Endothelial cell of umbilical vein (primary cell): ENCODE measurements around the gene MAPKAP1. TPM values are rescaled to one million over a fixed set of nuclear protein-coding genes. Genes with fewer than 3 reads are reported as not detected.

Experiments
- BruUV-seq: library from RNA; stranded (reverse); fragments of 400-500 nt; replicated peaks from 2 replicates; lab custom pipeline; 2021; lab: Mats Ljungman, UMichigan
- CTCF ChIA-PET: fragments of 300-600, 350-600 bp; sonication (Branson Sonifier 250); formaldehyde crosslinking; loops from one replicate; lab custom pipeline; 2021; ENCODE audit warnings: antibody characterized with exemption, inconsistent platforms; lab: Charles Lee
- POLR2A ChIA-PET: fragments of 300-600, 350-600 bp; sonication (Branson Sonifier 250); formaldehyde crosslinking; loops from one replicate; lab custom pipeline; 2021; ENCODE audit warnings: antibody characterized with exemption, inconsistent platforms; lab: Charles Lee
- DNase-seq: peaks from one replicate; pipeline ENCODE4 v3.0.0-alpha.2; 2011; ENCODE audit warnings: low read depth, low spot score
- FAIRE-seq: peaks from 2 replicates; lab custom pipeline; 2011; peaks lifted over from hg19 to GRCh38; lab: Jason Lieb, UNC
- H2AFZ ChIP-seq: 2 replicates; pipeline ENCODE4 v1.6.0; 2012; ENCODE audit warnings: low read depth, low read length, control low read depth, inconsistent platforms
- H3K27ac ChIP-seq: 2 replicates; pipeline ENCODE4 v1.5.1; 2011; ENCODE audit warnings: low read depth, mild to moderate bottlenecking, control low read depth, low read length, moderate library complexity; ENCODE audit not compliant: insufficient read depth
- H3K27me3 ChIP-seq, 2 experiments: 2 replicates each; pipeline versions ENCODE4 v1.6.0 to v1.6.1; 2011; ENCODE audit warnings: low read length in 2 of 2, mixed read lengths in 1 of 2; ENCODE audit not compliant: control insufficient read depth in 2 of 2, insufficient read depth in 2 of 2
- H3K36me3 ChIP-seq, 2 experiments: 2 replicates in 1 of 2; 3 replicates in 1 of 2; pipeline ENCODE4 v1.5.1; 2011; ENCODE audit warnings: low read length in 2 of 2, mild to moderate bottlenecking in 1 of 2, moderate library complexity in 1 of 2; ENCODE audit not compliant: control insufficient read depth in 2 of 2, insufficient read depth in 2 of 2; ENCODE audit errors: extremely low read depth in 1 of 2
- H3K4me1 ChIP-seq: 3 replicates; pipeline ENCODE4 v1.5.1; 2011; ENCODE audit warnings: mild to moderate bottlenecking, low read length; ENCODE audit not compliant: control insufficient read depth, insufficient read depth; ENCODE audit errors: extremely low read depth
- H3K4me2 ChIP-seq: 2 replicates; pipeline ENCODE4 v1.6.1; 2011; ENCODE audit warnings: low read length, control low read depth, mixed read lengths; ENCODE audit not compliant: insufficient read depth
- H3K4me3 ChIP-seq, 3 experiments: fragments of 200-600 bp in 1 of 3; sonication (generic), shearing (Covaris generic) in 1 of 3; replicated peaks in 1 of 3; 2 replicates each; pipeline ENCODE4 v1.5.1; 2011 to 2016; ENCODE audit warnings: control low read depth in 3 of 3, low read length in 3 of 3, mild to moderate bottlenecking in 2 of 3, inconsistent platforms in 1 of 3, low read depth in 1 of 3, moderate library complexity in 1 of 3; ENCODE audit not compliant: insufficient read depth in 1 of 3
- H3K79me2 ChIP-seq: 2 replicates; pipeline ENCODE4 v1.6.0; 2012; ENCODE audit warnings: low read length, inconsistent platforms; ENCODE audit not compliant: control insufficient read depth, insufficient read depth
- H3K9ac ChIP-seq: replicated peaks from 2 replicates; pipeline ENCODE3; 2011; ENCODE audit warnings: low read length, control low read depth; ENCODE audit not compliant: insufficient read depth; ENCODE audit errors: extremely low read depth
- H3K9me1 ChIP-seq: replicated peaks from 3 replicates; pipeline ENCODE4 v1.6.0; 2011; ENCODE audit warnings: mild to moderate bottlenecking, low read length; ENCODE audit not compliant: control insufficient read depth, insufficient read depth; ENCODE audit errors: extremely low read depth
- H3K9me3 ChIP-seq: replicated peaks from 2 replicates; pipeline ENCODE4 v1.5.1; 2012; ENCODE audit warnings: low read length, inconsistent platforms; ENCODE audit not compliant: control insufficient read depth, insufficient read depth
- H4K20me1 ChIP-seq: replicated peaks from 2 replicates; pipeline ENCODE3; 2011; ENCODE audit warnings: mild to moderate bottlenecking, low read length; ENCODE audit not compliant: control insufficient read depth, insufficient read depth; ENCODE audit errors: extremely low read depth
- MAX ChIP-seq: IDR thresholded peaks from 2 replicates; pipeline ENCODE4 v1.6.1; 2011; ENCODE audit not compliant: insufficient read depth, insufficient read length
- POLR2A ChIP-seq: IDR thresholded peaks from 2 replicates; pipeline ENCODE4 v1.6.1; 2012; ENCODE audit warnings: low read depth, mild to moderate bottlenecking, control low read depth, low read length
- POLR2AphosphoS5 ChIP-seq: IDR thresholded peaks from 2 replicates; pipeline ENCODE4 v1.6.1; 2012; ENCODE audit warnings: low read depth, mild to moderate bottlenecking, control low read depth, low read length, moderate library complexity; ENCODE audit not compliant: insufficient read depth
- dilution Hi-C: fragments of 300-500 bp; cut with MboI; formaldehyde crosslinking; loops from one replicate; pipeline ENCODE4 v1.15.0; 2019; ENCODE audit warnings: low sequenced_read_pairs; ENCODE audit not compliant: extremely low pct_ligation_motif_present
- intact Hi-C: fragments of 100-400 bp; cut with micrococcal nuclease; formaldehyde crosslinking; loops from one replicate; pipeline ENCODE4 v1.10.0; 2022
- polyA plus RNA-seq, 4 experiments: library from polyadenylated mRNA; depleted of rRNA in 3 of 4; stranded (reverse) in 3 of 4; unstranded in 1 of 4; fragments of >200 nt; gene quantifications; 2 replicates each; pipeline versions ENCODE4 v1.2.1 to v1.2.3, GENCODE V29; 2011 to 2012; ENCODE audit warnings: missing spikeins in 1 of 4
- total RNA-seq: library from RNA; stranded (reverse); gene quantifications from 2 replicates; pipeline ENCODE4 v1.2.3, GENCODE V29; 2021
- TF ChIP-seq, protein P1 (sequence below), 2 donors: IDR thresholded peaks; 1 replicate in 1 of 2; 2 replicates in 1 of 2; pipeline ENCODE4 v1.5.1; 2011; ENCODE audit warnings: low read length in 2 of 2, mild to moderate bottlenecking in 2 of 2, moderate library complexity in 2 of 2, control low read depth in 1 of 2, inconsistent platforms in 1 of 2, low read depth in 1 of 2; ENCODE audit not compliant: insufficient read depth in 1 of 2; ENCODE audit errors: extremely low read depth in 1 of 2

Gene MAPKAP1
- total and polyA plus RNA-seq, 2 donors (not counting 3 experiments of a cell fraction or from before 2014, with no cell fraction given), result 61.9 to 99.1 TPM

- Histone ChIP-seq H3K79me2 (peaks cover 30% of the 10 kb centered on the region), H3K4me2 (peak overlapping the region; percentile 51), H4K20me1 (no peaks in the 10 kb centered on the region), H2AFZ (peak overlapping the region; percentile 73), H3K4me3 (peak overlapping the region in 2 of 3 experiments; percentile 38 to 92), H3K9ac (peak overlapping the region; percentile 36), H3K4me1 (peaks cover 24% of the 10 kb centered on the region), H3K27ac (peak overlapping the region; percentile 9), H3K9me1 (no peaks in the 10 kb centered on the region), H3K9me3 (no peaks in the 10 kb centered on the region), H3K36me3 (no peaks in the 10 kb centered on the region), H3K27me3 (peaks cover 3 to 4% of the 10 kb centered on the region in 2 experiments)
- intact Hi-C loops (loop anchor here (1.0 to 5.0 kb wide), 7 partner anchors 39 to 339 kb away; partner anchors contain the start of gene MAPKAP1), dilution Hi-C loops (no loop called here)
- POLR2A ChIA-PET, result interaction anchor here (0.7 to 1.0 kb wide), 2 partner anchors 39 to 46 kb away, joined by 3 to 5 read pairs; partner anchors contain the start of gene MAPKAP1
- FAIRE-seq (peak; percentile 94), DNase-seq (peak; percentile 96)
- CTCF ChIA-PET, result interaction anchor here (0.8 to 1.5 kb wide), 5 partner anchors 31 to 338 kb away, joined by 3 to 10 read pairs (median 6); partner anchors contain the start of gene MAPKAP1
- BruUV-seq, result TSS peak; percentile 40
- TF ChIP-seq POLR2A (peak; percentile 72), MAX (peak; percentile 84), POLR2AphosphoS5 (peak; percentile 66)
- TF ChIP-seq, protein P1, sequence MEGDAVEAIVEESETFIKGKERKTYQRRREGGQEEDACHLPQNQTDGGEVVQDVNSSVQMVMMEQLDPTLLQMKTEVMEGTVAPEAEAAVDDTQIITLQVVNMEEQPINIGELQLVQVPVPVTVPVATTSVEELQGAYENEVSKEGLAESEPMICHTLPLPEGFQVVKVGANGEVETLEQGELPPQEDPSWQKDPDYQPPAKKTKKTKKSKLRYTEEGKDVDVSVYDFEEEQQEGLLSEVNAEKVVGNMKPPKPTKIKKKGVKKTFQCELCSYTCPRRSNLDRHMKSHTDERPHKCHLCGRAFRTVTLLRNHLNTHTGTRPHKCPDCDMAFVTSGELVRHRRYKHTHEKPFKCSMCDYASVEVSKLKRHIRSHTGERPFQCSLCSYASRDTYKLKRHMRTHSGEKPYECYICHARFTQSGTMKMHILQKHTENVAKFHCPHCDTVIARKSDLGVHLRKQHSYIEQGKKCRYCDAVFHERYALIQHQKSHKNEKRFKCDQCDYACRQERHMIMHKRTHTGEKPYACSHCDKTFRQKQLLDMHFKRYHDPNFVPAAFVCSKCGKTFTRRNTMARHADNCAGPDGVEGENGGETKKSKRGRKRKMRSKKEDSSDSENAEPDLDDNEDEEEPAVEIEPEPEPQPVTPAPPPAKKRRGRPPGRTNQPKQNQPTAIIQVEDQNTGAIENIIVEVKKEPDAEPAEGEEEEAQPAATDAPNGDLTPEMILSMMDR (IDR thresholded peaks at IDR 0.05; ENCODE audit: extremely low read depth in 1 of 2, insufficient read depth in 1 of 2, low read depth in 1 of 2, low read length in 2 of 2), result no peak
Measured at GRCh38 chr9:125746017-125746773, 39.2 kb upstream of the MAPKAP1 start.
